ENCODE results near the gene RASAL2. TPM values are rescaled to one million over a fixed set of nuclear protein-coding genes. Genes with fewer than 3 reads are reported as not detected.
A peak's percentile ranks its signal among the peaks of the same experiment; 100 is the strongest.

The RASAL2 gene
- total RNA-seq, 1 experiment from 2014 or later: 22.2 TPM

DNA sequence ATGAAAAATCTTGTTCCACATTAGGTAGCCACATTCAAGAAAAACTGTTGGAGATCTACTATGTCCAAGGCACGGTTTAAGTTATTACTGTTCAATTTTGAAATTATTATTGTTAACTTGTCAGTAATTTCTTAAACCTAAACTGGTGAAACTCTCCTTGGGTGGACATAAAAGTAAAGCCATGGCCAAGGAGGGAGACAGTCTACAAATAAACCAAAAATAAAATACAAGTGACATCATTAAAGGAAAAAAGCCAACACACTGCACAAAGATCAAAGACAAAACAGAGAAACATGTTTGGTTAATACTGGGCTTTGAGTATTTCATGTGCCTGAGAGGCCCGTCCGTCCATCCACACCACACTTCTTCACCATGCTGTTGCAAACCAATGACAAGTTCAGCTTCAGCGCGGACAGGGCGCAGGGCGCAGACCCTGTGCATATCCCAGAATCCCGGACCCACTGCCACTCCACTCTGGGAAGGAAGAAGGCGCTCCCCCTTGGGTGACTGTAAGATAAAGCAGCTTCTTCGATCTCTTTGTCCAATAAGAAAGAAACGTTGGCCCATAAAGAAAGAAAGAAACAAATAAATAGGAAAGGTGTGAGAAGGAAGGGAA, 918 bp upstream of the RASAL2 start:
- Histone ChIP-seq H4K91ac (ENCODE audit: insufficient read length, low read depth, low read length) (no peak overlapping the region), H3K18ac (ENCODE audit: insufficient read length, low read depth, low read length) (no peak overlapping the region), H2BK15ac (ENCODE audit: low read depth, low read length) (no peak overlapping the region), H3K4me2 (ENCODE audit: insufficient read depth, insufficient read length, low read length) (peak overlapping the region; percentile 91), H3K4ac (ENCODE audit: low read depth, low read length) (no peak overlapping the region), H3K23ac (ENCODE audit: insufficient read length, low read depth, low read length) (no peak overlapping the region), H2BK12ac (ENCODE audit: insufficient read length, low read depth, low read length) (no peak overlapping the region), H3K9ac (ENCODE audit: extremely low read depth, insufficient read length, low read length) (peak overlapping the region; percentile 67), H3K9me3 (ENCODE audit: control insufficient read depth, low read depth, low read length) (no peaks in the 10 kb centered on the region), H4K8ac (replicated peaks; ENCODE audit: insufficient read length, low read depth, low read length) (no peak overlapping the region), H3K79me1 (ENCODE audit: insufficient read depth, low read depth, low read length, poor library complexity, severe bottlenecking) (peaks cover 3% of the 10 kb centered on the region), H3K27me3 (ENCODE audit: insufficient read depth, low read length) (no peaks in the 10 kb centered on the region), H4K20me1 (ENCODE audit: control insufficient read depth, insufficient read depth, insufficient read length) (no peaks in the 10 kb centered on the region), H3K23me2 (ENCODE audit: insufficient read length, low read depth, low read length, poor library complexity, severe bottlenecking) (peaks cover 14% of the 10 kb centered on the region), H3K14ac (ENCODE audit: insufficient read depth, low read length) (peak overlapping the region; percentile 56; the same call in 1 of the 2 replicates), H4K5ac (ENCODE audit: insufficient read length, low read depth, low read length) (no peak overlapping the region), H3K79me2 (ENCODE audit: insufficient read depth, low read length) (peaks cover 13% of the 10 kb centered on the region; the same call in 1 of the 2 replicates), H2BK20ac (ENCODE audit: low read depth, low read length, poor library complexity, severe bottlenecking) (no peak overlapping the region), H2BK5ac (ENCODE audit: insufficient read length, low read length) (no peak overlapping the region), H3K27ac (ENCODE audit: insufficient read length, low read depth, low read length) (peak overlapping the region; percentile 39), H2AFZ (ENCODE audit: low read length) (no peak overlapping the region), H3T11ph (ENCODE audit: low read length) (no peak overlapping the region), H2AK5ac (ENCODE audit: insufficient read length, low read length) (no peak overlapping the region), H3K4me1 (ENCODE audit: insufficient read depth, low read length) (peaks cover 7% of the 10 kb centered on the region; the same call in 1 of the 2 replicates), H3K56ac (ENCODE audit: insufficient read length, low read depth, low read length) (no peak overlapping the region), H2BK120ac (ENCODE audit: low read depth, low read length, poor library complexity, severe bottlenecking) (no peak overlapping the region)
- TF ChIP-seq, protein P1, sequence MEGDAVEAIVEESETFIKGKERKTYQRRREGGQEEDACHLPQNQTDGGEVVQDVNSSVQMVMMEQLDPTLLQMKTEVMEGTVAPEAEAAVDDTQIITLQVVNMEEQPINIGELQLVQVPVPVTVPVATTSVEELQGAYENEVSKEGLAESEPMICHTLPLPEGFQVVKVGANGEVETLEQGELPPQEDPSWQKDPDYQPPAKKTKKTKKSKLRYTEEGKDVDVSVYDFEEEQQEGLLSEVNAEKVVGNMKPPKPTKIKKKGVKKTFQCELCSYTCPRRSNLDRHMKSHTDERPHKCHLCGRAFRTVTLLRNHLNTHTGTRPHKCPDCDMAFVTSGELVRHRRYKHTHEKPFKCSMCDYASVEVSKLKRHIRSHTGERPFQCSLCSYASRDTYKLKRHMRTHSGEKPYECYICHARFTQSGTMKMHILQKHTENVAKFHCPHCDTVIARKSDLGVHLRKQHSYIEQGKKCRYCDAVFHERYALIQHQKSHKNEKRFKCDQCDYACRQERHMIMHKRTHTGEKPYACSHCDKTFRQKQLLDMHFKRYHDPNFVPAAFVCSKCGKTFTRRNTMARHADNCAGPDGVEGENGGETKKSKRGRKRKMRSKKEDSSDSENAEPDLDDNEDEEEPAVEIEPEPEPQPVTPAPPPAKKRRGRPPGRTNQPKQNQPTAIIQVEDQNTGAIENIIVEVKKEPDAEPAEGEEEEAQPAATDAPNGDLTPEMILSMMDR (conservative IDR thresholded peaks at IDR 0.05): 0 out of 3 replicates have a peak, but pooled peaks have one; percentile 15
- DNase-seq: no peak
- peak overlapping the region; percentile 83 to 95 for H3K4me3 Mint-ChIP-seq
- peaks cover 0 to 4% of the 10 kb centered on the region in 2 experiments; a peak in 1 of 5 replicates for H3K9me3 Mint-ChIP-seq
- peaks cover 32 to 39% of the 10 kb centered on the region in 2 experiments for H3K4me1 Mint-ChIP-seq
- H3K27ac Mint-ChIP-seq: peak overlapping the region; percentile 87 to 97 (median 88)
- WGBS (ENCODE audit: extremely low coverage, insufficient read length, low lambda C conversion rate): no CpG with 5 or more reads among the region's 11 CpGs
- no peaks in the 10 kb centered on the region; a peak in 1 of 7 replicates for H3K36me3 Mint-ChIP-seq (ENCODE audit: insufficient read depth in 1 of 3, low read depth in 3 of 3)
- no peaks in the 10 kb centered on the region for H3K27me3 Mint-ChIP-seq (ENCODE audit: low read depth)
